ENCODE results near the gene FGFBP1.

DNA sequence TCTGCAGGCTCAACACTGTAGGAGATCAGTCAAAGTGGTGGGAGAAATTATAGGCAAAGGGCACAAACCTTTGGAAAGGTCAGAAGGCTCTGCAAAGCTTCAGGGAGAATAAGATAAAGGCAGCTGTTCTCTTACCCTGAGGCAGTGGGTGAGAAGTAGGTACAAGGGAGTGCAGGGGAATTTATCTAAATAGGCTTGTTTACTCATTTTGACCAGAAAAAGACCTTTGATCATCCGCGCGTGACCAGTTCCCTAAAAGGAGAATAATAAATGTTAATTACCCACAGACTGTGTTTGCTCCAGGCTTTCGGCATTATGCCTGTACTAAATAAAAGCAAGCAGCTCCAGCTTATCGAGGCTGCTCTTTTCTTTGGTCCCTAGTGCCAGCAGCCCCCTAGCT, 15.1 kb upstream of the FGFBP1 start:
- TF ChIP-seq, protein P1, sequence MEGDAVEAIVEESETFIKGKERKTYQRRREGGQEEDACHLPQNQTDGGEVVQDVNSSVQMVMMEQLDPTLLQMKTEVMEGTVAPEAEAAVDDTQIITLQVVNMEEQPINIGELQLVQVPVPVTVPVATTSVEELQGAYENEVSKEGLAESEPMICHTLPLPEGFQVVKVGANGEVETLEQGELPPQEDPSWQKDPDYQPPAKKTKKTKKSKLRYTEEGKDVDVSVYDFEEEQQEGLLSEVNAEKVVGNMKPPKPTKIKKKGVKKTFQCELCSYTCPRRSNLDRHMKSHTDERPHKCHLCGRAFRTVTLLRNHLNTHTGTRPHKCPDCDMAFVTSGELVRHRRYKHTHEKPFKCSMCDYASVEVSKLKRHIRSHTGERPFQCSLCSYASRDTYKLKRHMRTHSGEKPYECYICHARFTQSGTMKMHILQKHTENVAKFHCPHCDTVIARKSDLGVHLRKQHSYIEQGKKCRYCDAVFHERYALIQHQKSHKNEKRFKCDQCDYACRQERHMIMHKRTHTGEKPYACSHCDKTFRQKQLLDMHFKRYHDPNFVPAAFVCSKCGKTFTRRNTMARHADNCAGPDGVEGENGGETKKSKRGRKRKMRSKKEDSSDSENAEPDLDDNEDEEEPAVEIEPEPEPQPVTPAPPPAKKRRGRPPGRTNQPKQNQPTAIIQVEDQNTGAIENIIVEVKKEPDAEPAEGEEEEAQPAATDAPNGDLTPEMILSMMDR (IDR thresholded peaks at IDR 0.05) = no peak
- no peak for TF ChIP-seq POLR2A (IDR thresholded peaks at IDR 0.05)

Data from gastroesophageal sphincter (tissue), 3 donors.